HCT116 (cell line): Measurements from ENCODE around the gene CNTNAP2. TPM values are rescaled to one million over a fixed set of nuclear protein-coding genes. Genes with fewer than 3 reads are reported as not detected.

Experiments
- ATAC-seq: fragments of 200-7000 bp; cut with Tn5 transposase; 2 replicates; pipeline ENCODE4 v1.9.1; 2020; ENCODE audit warnings: mild to moderate bottlenecking, moderate library complexity
- BruUV-seq: library from RNA; stranded (reverse); fragments of 400-500 nt; replicated peaks from 2 replicates; lab custom pipeline; 2021; lab: Mats Ljungman, UMichigan
- CTCF ChIA-PET: fragments of 300-600 bp; sonication (Branson Sonifier 250); formaldehyde crosslinking; loops from one replicate; lab custom pipeline; 2021; ENCODE audit warnings: antibody characterized with exemption; lab: Charles Lee
- POLR2A ChIA-PET: fragments of 300-600, 350-600 bp; sonication (Branson Sonifier 250); formaldehyde crosslinking; loops from one replicate; lab custom pipeline; 2021; ENCODE audit warnings: antibody characterized with exemption; lab: Charles Lee
- RAD21 ChIA-PET, 2 experiments: fragments of 300-600 bp; sonication (Branson Sonifier 250); formaldehyde crosslinking; loops; one replicate each; lab custom pipeline; 2023; ENCODE audit warnings: low total read pairs in 2 of 2; ENCODE audit not compliant: uncharacterized antibody in 2 of 2, unreplicated experiment in 2 of 2, low non-redundant PET in 1 of 2; lab: Charles Lee
- DNase-seq: peaks from one replicate; pipeline ENCODE4 v3.0.0-alpha.2; 2010; ENCODE audit warnings: low read depth, low spot score
- H2AFZ ChIP-seq: fragments of 200-600 bp; shearing (Covaris generic), sonication (generic); 2 replicates; pipeline ENCODE4 v1.6.1; 2017; ENCODE audit warnings: low read depth, mixed run types, mixed read lengths, antibody characterized with exemption, low read length; ENCODE audit not compliant: poor library complexity, severe bottlenecking
- H3K27ac ChIP-seq: 2 replicates; pipeline ENCODE4 v1.5.1; 2012; ENCODE audit warnings: low read depth, low read length
- H3K27me3 ChIP-seq: fragments of 200-600 bp; sonication (generic); 2 replicates; pipeline ENCODE4 v1.6.1; 2016; ENCODE audit warnings: mixed run types, low read length, mixed read lengths; ENCODE audit not compliant: insufficient read depth
- H3K36me3 ChIP-seq, 2 experiments: fragments of 200-500 bp in 1 of 2; fragments of 200-600 bp in 1 of 2; sonication (Bioruptor generic) in 1 of 2; sonication (generic) in 1 of 2; 2 replicates each; pipeline versions ENCODE4 v1.5.1 to v1.6.1; 2014 to 2016; ENCODE audit warnings: low read length in 2 of 2, inconsistent platforms in 1 of 2, mixed read lengths in 1 of 2, mixed run types in 1 of 2; ENCODE audit not compliant: insufficient read depth in 2 of 2, control insufficient read depth in 1 of 2
- H3K4me1 ChIP-seq, 2 experiments: fragments of 200-600 bp in 1 of 2; sonication (generic) in 1 of 2; 2 replicates each; pipeline versions ENCODE4 v1.5.1 to v1.6.1; 2012 to 2017; ENCODE audit warnings: low read length in 2 of 2, inconsistent platforms in 1 of 2, mild to moderate bottlenecking in 1 of 2, mixed read lengths in 1 of 2, mixed run types in 1 of 2, moderate library complexity in 1 of 2; ENCODE audit not compliant: insufficient read depth in 2 of 2, control insufficient read depth in 1 of 2
- H3K4me2 ChIP-seq: fragments of 200-600 bp; sonication (generic); 2 replicates; pipeline ENCODE4 v1.6.1; 2017; ENCODE audit warnings: mixed run types, low read length, mixed read lengths
- H3K4me3 ChIP-seq, 2 experiments: fragments of 200-600 bp in 1 of 2; sonication (generic) in 1 of 2; replicated peaks in 1 of 2; 2 replicates each; pipeline ENCODE4 v1.5.1; 2011 to 2016; ENCODE audit warnings: low read length in 2 of 2, control low read depth in 1 of 2, low read depth in 1 of 2, mild to moderate bottlenecking in 1 of 2, mixed read lengths in 1 of 2, mixed run types in 1 of 2
- H3K79me2 ChIP-seq: fragments of 200-600 bp; sonication (generic); 2 replicates; pipeline ENCODE4 v1.6.1; 2017; ENCODE audit warnings: mild to moderate bottlenecking, mixed run types, low read length, moderate library complexity, mixed read lengths; ENCODE audit not compliant: insufficient read depth
- H3K9ac ChIP-seq: fragments of 200-600 bp; sonication (generic); 2 replicates; pipeline ENCODE4 v1.6.1; 2016; ENCODE audit warnings: low read length, mixed read lengths
- H3K9me2 ChIP-seq: fragments of 200-600 bp; sonication (generic), shearing (Covaris generic); 2 replicates; pipeline ENCODE4 v1.6.1; 2017; ENCODE audit warnings: mixed run types, mild to moderate bottlenecking, moderate library complexity; ENCODE audit not compliant: insufficient read depth
- H3K9me3 ChIP-seq, 2 experiments: fragments of 200-500 bp in 1 of 2; fragments of 200-600 bp in 1 of 2; sonication (Bioruptor generic) in 1 of 2; sonication (generic) in 1 of 2; 2 replicates each; pipeline ENCODE4 v1.6.1; 2014 to 2017; ENCODE audit warnings: low read length in 2 of 2, mixed read lengths in 2 of 2, inconsistent platforms in 1 of 2, low read depth in 1 of 2, mild to moderate bottlenecking in 1 of 2, mixed run types in 1 of 2, moderate library complexity in 1 of 2; ENCODE audit not compliant: control insufficient read depth in 1 of 2, insufficient read depth in 1 of 2
- H4K20me1 ChIP-seq: fragments of 200-600 bp; sonication (generic), shearing (Covaris generic); 2 replicates; pipeline ENCODE4 v1.6.1; 2017; ENCODE audit warnings: mixed run types, mild to moderate bottlenecking, moderate library complexity; ENCODE audit not compliant: insufficient read depth
- CBX3 ChIP-seq: IDR thresholded peaks from 2 replicates; pipeline ENCODE4 v1.6.1; 2012; ENCODE audit warnings: low read depth
- CEBPB ChIP-seq: IDR thresholded peaks from 2 replicates; pipeline ENCODE4 v1.6.1; 2012; ENCODE audit warnings: low read depth
- FOSL1 ChIP-seq: IDR thresholded peaks from 2 replicates; pipeline ENCODE4 v1.6.1; 2012; ENCODE audit warnings: low read depth
- MAX ChIP-seq: IDR thresholded peaks from 2 replicates; pipeline ENCODE4 v1.6.1; 2012
- SIN3A ChIP-seq: IDR thresholded peaks from 2 replicates; pipeline ENCODE4 v1.6.1; 2012; ENCODE audit warnings: low read depth
- SRF ChIP-seq: IDR thresholded peaks from 2 replicates; pipeline ENCODE4 v1.6.1; 2012; ENCODE audit warnings: low read depth
- YY1 ChIP-seq: IDR thresholded peaks from 2 replicates; pipeline ENCODE4 v1.6.1; 2011; ENCODE audit warnings: low read length, low read depth, moderate library complexity, mild to moderate bottlenecking; ENCODE audit not compliant: insufficient replicate concordance; ENCODE audit errors: extremely low read depth
- ZBTB33 ChIP-seq: IDR thresholded peaks from 2 replicates; pipeline ENCODE4 v1.6.1; 2011; ENCODE audit warnings: mild to moderate bottlenecking, low read length, moderate library complexity; ENCODE audit not compliant: insufficient replicate concordance; ENCODE audit errors: extremely low read depth
- ZFX ChIP-seq: fragments of 450-650 bp; IDR thresholded peaks from 2 replicates; pipeline ENCODE4 v1.6.1; 2017
- ZNF274 ChIP-seq: fragments of 200-500 bp; sonication (Bioruptor generic); IDR thresholded peaks from 2 replicates; pipeline ENCODE4 v1.6.1; 2014; ENCODE audit warnings: mild to moderate bottlenecking, low read depth, low read length, inconsistent platforms
- intact Hi-C: fragments of 100-400 bp; cut with micrococcal nuclease; formaldehyde crosslinking; loops from 2 replicates; pipeline ENCODE4 v1.10.0; 2022
- total RNA-seq: library from RNA; stranded (reverse); gene quantifications from one replicate; pipeline ENCODE4 v1.2.1, GENCODE V29; 2021; ENCODE audit not compliant: unreplicated experiment
- TF ChIP-seq, protein P1 (sequence below): IDR thresholded peaks from 2 replicates; pipeline ENCODE4 v1.6.1; 2012; ENCODE audit warnings: low read depth
- TF ChIP-seq, protein P2 (sequence below), 3 experiments: fragments of 200-600 bp in 1 of 3; sonication (generic) in 1 of 3; IDR thresholded peaks in 2 of 3; conservative IDR thresholded peaks in 1 of 3; 2 replicates each; pipeline ENCODE4 v1.5.1; 2012 to 2017; ENCODE audit warnings: low read depth in 2 of 3, low read length in 2 of 3, antibody characterized with exemption in 1 of 3, borderline replicate concordance in 1 of 3, control low read depth in 1 of 3, mild to moderate bottlenecking in 1 of 3, mixed read lengths in 1 of 3, mixed run types in 1 of 3, moderate library complexity in 1 of 3; ENCODE audit not compliant: insufficient read depth in 1 of 3

The CNTNAP2 gene
- total RNA-seq, 1 experiment from 2014 or later, result 0.37 TPM

GRCh38 chr7:148287538-148287937 lies 2170.9 kb downstream of the CNTNAP2 start:
- POLR2A ChIA-PET, result no interaction called here
- H3K27ac ChIP-seq, result no peak overlapping the region
- H3K27me3 ChIP-seq, result peaks cover 9% of the 10 kb centered on the region
- H3K36me3 ChIP-seq, result no peaks in the 10 kb centered on the region
- no TSS peak for BruUV-seq
- H3K9ac ChIP-seq, result no peak overlapping the region
- ATAC-seq (no peak), DNase-seq (no peak)
- no peaks in the 10 kb centered on the region for H3K79me2 ChIP-seq
- CTCF ChIA-PET, result interaction anchor here (0.6 to 0.7 kb wide), 2 partner anchors 9 to 1456 kb away, joined by 3 read pairs; no protein-coding TSS in a partner anchor
- no peaks in the 10 kb centered on the region for H3K4me1 ChIP-seq
- TF ChIP-seq ZNF274 (no peak), SIN3A (no peak)
- TF ChIP-seq, protein P1, sequence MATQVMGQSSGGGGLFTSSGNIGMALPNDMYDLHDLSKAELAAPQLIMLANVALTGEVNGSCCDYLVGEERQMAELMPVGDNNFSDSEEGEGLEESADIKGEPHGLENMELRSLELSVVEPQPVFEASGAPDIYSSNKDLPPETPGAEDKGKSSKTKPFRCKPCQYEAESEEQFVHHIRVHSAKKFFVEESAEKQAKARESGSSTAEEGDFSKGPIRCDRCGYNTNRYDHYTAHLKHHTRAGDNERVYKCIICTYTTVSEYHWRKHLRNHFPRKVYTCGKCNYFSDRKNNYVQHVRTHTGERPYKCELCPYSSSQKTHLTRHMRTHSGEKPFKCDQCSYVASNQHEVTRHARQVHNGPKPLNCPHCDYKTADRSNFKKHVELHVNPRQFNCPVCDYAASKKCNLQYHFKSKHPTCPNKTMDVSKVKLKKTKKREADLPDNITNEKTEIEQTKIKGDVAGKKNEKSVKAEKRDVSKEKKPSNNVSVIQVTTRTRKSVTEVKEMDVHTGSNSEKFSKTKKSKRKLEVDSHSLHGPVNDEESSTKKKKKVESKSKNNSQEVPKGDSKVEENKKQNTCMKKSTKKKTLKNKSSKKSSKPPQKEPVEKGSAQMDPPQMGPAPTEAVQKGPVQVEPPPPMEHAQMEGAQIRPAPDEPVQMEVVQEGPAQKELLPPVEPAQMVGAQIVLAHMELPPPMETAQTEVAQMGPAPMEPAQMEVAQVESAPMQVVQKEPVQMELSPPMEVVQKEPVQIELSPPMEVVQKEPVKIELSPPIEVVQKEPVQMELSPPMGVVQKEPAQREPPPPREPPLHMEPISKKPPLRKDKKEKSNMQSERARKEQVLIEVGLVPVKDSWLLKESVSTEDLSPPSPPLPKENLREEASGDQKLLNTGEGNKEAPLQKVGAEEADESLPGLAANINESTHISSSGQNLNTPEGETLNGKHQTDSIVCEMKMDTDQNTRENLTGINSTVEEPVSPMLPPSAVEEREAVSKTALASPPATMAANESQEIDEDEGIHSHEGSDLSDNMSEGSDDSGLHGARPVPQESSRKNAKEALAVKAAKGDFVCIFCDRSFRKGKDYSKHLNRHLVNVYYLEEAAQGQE, result no peak
- no peaks in the 10 kb centered on the region for H3K9me3 ChIP-seq
- no peak overlapping the region for H3K4me3 ChIP-seq
- no peak overlapping the region for H3K4me2 ChIP-seq
- RAD21 ChIA-PET, result no interaction called here
- no peak overlapping the region for H2AFZ ChIP-seq
- no peaks in the 10 kb centered on the region for H3K9me2 ChIP-seq
- intact Hi-C loops, result no loop called here
- H4K20me1 ChIP-seq, result no peaks in the 10 kb centered on the region

DNA sequence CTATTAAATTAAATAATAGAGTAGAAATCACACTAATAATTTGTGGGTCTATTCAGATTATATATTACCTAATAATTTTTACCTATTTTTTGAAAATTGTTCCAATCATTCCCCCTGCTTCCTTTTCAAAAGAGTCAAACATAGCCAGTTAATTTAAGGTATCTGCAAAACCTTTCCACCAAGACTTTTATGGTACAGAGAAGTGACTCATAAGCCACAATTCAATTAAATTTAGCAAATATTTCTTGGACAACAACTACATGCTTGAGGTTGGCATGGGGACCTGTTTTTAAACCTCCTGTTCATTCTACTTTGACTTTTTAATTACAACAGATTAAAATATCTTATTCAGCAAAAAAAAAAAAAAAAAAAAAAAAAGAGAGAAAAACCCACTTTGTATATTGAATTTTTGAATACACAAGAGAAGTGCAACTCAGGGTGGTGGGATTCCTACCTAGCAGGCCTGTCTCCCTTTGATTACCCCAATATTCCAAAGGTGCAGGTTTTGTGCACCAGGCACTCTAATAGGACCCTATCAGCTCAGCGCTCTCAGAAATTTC lies 2172.1 kb downstream of the CNTNAP2 start:
- DNase-seq, result no peak
- POLR2A ChIA-PET, result no interaction called here
- CTCF ChIA-PET, result no interaction called here
- no peaks in the 10 kb centered on the region for H4K20me1 ChIP-seq
- no peak overlapping the region for H3K27ac ChIP-seq
- no peak overlapping the region for H2AFZ ChIP-seq
- ATAC-seq, result no peak
- no peak overlapping the region for H3K9ac ChIP-seq
- no peaks in the 10 kb centered on the region for H3K4me1 ChIP-seq
- H3K36me3 ChIP-seq, result no peaks in the 10 kb centered on the region
- RAD21 ChIA-PET, result no interaction called here
- H3K4me2 ChIP-seq, result no peak overlapping the region
- H3K9me3 ChIP-seq, result no peaks in the 10 kb centered on the region
- H3K4me3 ChIP-seq, result no peak overlapping the region
- intact Hi-C loops, result no loop called here
- H3K79me2 ChIP-seq, result no peaks in the 10 kb centered on the region
- no peaks in the 10 kb centered on the region for H3K9me2 ChIP-seq
- no TSS peak for BruUV-seq
- peaks cover 9% of the 10 kb centered on the region for H3K27me3 ChIP-seq
- TF ChIP-seq ZFX (no peak), MAX (no peak), CBX3 (no peak), SRF (no peak), ZBTB33 (no peak), FOSL1 (no peak), YY1 (no peak), CEBPB (no peak)
- TF ChIP-seq, protein P2, sequence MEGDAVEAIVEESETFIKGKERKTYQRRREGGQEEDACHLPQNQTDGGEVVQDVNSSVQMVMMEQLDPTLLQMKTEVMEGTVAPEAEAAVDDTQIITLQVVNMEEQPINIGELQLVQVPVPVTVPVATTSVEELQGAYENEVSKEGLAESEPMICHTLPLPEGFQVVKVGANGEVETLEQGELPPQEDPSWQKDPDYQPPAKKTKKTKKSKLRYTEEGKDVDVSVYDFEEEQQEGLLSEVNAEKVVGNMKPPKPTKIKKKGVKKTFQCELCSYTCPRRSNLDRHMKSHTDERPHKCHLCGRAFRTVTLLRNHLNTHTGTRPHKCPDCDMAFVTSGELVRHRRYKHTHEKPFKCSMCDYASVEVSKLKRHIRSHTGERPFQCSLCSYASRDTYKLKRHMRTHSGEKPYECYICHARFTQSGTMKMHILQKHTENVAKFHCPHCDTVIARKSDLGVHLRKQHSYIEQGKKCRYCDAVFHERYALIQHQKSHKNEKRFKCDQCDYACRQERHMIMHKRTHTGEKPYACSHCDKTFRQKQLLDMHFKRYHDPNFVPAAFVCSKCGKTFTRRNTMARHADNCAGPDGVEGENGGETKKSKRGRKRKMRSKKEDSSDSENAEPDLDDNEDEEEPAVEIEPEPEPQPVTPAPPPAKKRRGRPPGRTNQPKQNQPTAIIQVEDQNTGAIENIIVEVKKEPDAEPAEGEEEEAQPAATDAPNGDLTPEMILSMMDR (IDR thresholded peaks at IDR 0.05 in 2 of 3, conservative IDR thresholded peaks at IDR 0.05 in 1 of 3; ENCODE audit: borderline replicate concordance in 1 of 3, insufficient read depth in 1 of 3, low read depth in 2 of 3, low read length in 2 of 3), result no peak
